ENCODE data around the gene ST3GAL2. TPM values are rescaled to one million over a fixed set of nuclear protein-coding genes. Genes with fewer than 3 reads are reported as not detected.
A peak's percentile ranks its signal among the peaks of the same experiment; 100 is the strongest.
"Not testable (repeated sequence)": the region's sequence is repeated elsewhere in the genome, so short reads cannot be mapped to it uniquely, and the experiment has no call there.

Gene ST3GAL2
- total and polyA plus RNA-seq, 8 donors = 25.3 to 38.5 (median 30.6) TPM

DNA sequence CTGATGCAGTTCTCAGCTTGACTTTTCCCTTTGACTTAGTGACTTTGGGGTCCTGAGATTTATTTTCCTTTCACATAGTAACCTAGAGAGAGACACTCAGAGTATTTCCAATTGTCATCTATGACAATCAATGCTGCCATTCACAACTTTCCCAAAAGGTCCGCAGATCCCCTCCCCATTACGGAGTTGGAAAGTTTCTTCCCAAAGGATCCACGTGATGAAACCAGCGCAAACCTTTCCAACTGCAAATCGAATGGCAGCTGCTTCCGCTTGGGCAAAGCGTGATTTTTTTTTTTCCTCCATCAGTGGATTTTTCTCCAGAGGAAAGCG is 15.0 kb upstream of the ST3GAL2 start:
- peak; percentile 50 for ATAC-seq
- intact Hi-C loops (cut with DNase I) = no loop called here
- Histone ChIP-seq H3K4me3 (peak overlapping the region; percentile 94 to 98), H3K27ac (peak overlapping the region; percentile 90 to 97), H3K36me3 (no peaks in the 10 kb centered on the region), H3K4me1 (peaks cover 5 to 15% of the 10 kb centered on the region in 2 donors), H3K9me3 (no peaks in the 10 kb centered on the region), H3K27me3 (peaks cover 0 to 10% of the 10 kb centered on the region in 2 donors)
- TF ChIP-seq, protein P1, sequence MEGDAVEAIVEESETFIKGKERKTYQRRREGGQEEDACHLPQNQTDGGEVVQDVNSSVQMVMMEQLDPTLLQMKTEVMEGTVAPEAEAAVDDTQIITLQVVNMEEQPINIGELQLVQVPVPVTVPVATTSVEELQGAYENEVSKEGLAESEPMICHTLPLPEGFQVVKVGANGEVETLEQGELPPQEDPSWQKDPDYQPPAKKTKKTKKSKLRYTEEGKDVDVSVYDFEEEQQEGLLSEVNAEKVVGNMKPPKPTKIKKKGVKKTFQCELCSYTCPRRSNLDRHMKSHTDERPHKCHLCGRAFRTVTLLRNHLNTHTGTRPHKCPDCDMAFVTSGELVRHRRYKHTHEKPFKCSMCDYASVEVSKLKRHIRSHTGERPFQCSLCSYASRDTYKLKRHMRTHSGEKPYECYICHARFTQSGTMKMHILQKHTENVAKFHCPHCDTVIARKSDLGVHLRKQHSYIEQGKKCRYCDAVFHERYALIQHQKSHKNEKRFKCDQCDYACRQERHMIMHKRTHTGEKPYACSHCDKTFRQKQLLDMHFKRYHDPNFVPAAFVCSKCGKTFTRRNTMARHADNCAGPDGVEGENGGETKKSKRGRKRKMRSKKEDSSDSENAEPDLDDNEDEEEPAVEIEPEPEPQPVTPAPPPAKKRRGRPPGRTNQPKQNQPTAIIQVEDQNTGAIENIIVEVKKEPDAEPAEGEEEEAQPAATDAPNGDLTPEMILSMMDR (IDR thresholded peaks at IDR 0.05) = no peak
- DNase-seq = peak in 1 of 4 donors; percentile 58

DNA sequence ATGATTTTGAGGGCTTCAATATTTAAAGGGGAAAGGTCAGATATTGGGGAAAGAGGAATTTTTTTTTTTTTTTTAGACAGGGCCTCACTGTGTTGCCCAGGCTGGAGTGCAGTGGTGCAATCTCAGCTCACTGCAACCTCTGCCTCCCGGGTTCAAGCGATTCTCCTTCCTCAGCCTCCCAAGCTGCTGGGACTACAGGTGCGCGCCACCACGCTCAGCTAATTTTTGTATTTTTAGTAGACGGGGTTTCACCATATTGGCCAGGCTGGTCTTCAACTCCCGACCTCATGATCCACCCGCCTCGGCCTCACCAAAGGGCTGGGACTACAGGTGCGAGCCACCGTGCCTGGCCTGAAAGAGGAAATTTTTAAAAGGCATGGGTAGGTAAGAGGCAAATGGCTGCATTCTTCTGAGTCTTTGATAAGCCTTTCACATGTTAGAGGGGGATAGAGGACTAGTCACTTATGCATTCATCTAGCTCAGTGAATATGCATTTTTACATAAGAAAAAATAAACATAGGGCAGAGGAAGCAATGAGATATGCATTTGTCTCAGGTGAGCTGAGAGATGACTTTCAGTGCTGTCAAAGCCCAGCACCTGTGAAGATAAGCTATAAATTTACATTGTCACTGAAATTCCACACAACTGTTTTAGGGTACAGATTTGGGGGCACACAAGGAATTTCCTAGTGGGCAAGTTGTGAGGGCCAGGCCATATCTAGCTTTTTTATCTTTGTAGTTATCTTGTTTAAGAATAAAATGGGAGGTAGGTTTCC is 14.4 kb upstream of the ST3GAL2 start:
- peak overlapping the region; percentile 94 to 98 for H3K4me3 ChIP-seq
- intact Hi-C loops (cut with DNase I) = no loop called here
- no peak for ATAC-seq
- no peak for DNase-seq
- TF ChIP-seq, protein P1 (IDR thresholded peaks at IDR 0.05) = no peak
- H3K36me3 ChIP-seq = no peaks in the 10 kb centered on the region
- H3K27me3 ChIP-seq = peaks cover 0 to 10% of the 10 kb centered on the region in 2 donors
- peak overlapping the region; percentile 90 to 97 for H3K27ac ChIP-seq
- H3K4me1 ChIP-seq = peaks cover 5 to 15% of the 10 kb centered on the region in 2 donors
- H3K9me3 ChIP-seq = no peaks in the 10 kb centered on the region

DNA sequence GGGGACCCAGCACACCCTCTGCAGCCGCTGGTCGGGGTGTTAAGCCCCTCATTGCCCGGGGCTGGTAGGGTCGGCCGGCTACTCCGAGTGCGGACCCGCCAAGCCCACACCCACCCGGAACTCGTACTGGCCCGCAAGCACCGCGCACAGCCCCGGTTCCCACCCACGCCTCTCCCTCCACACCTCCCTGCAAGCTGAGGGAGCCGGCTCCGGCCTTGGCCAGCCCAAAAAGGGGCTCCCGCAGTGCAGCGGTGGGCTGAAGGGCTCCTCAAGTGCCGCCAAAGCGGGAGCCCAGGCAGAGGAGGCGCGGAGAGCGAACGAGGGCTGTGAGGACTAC is 12.1 kb upstream of the ST3GAL2 start:
- ATAC-seq; H3K27ac ChIP-seq; intact Hi-C loops (cut with DNase I); H3K36me3 ChIP-seq; H3K9me3 ChIP-seq: not testable (repeated sequence)
- Histone ChIP-seq H3K27me3 (peaks cover 0 to 10% of the 10 kb centered on the region in 2 donors), H3K4me1 (peaks cover 5 to 12% of the 10 kb centered on the region in 2 donors), H3K4me3 (peak overlapping the region in 1 of 2 donors; percentile 6)
- DNase-seq = peak in 1 of 4 donors; percentile 74

DNA sequence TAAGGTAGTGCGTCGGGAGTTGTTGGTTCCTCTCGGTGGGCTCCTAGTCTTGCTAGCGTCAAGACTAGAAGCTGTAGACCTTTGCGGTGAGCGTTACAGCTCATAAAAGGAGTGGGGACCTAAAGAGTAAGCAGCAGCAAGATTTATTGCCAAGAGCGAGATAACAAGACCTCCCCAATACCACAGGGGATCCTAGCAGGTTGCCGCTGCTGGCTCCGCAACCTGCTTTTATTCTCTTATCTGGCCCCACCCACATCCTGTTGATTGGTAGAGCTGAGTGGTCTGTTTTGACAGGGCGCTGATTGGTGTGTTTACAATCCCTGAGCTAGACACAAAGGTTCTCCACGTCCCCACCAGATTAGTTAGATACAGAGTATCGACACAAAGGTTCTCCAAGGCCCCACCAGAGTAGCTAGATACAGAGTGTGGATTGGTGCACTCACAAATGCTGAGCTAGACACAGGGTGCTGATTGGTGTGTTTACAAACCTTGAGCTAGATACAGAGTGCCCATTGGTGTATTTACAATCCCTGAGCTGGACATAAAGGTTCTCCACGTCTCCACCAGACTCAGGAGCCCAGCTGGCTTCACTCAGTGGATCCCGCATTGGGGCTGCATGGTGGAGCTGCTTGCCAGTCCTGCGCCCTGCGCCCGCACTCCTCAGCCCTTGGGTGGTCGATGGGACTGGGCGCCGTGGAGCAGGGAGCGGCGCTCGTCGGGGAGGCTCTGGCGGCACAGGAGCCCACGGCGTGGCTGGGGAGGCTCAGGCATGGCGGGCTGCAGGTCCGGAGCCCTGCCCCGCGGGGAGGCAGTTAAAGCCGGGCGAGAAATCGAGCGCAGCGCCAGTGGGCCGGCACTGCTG is 11.5 kb upstream of the ST3GAL2 start:
- H3K9me3 ChIP-seq; intact Hi-C loops (cut with DNase I); H3K36me3 ChIP-seq; H3K27ac ChIP-seq; H3K4me1 ChIP-seq; ATAC-seq: not testable (repeated sequence)
- peak in 1 of 4 donors; percentile 73 for DNase-seq
- Histone ChIP-seq H3K4me3 (peak overlapping the region in 1 of 2 donors; percentile 6), H3K27me3 (peaks cover 0 to 10% of the 10 kb centered on the region in 2 donors)

DNA sequence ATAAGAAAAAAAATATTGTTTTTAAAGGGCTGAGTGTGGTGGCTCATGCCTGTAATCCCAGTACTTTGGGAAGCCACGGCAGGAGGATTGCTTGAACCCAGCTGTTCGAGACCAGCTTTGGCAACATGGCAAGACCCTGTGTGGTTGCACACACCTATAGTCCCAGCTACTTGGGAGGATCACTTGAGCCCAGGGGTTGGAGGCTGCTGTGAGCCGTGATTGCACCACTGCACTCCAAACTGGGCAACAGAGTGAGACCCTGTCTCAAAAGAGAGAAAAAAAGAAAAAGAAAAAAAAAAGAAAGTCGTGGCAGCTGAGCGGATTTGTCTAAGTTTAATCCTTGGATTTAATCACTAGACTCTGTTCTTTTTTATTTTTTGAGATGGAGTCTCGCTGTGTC is 9.2 kb upstream of the ST3GAL2 start:
- Histone ChIP-seq H3K4me1 (no peaks in the 10 kb centered on the region), H3K9me3 (no peaks in the 10 kb centered on the region), H3K27me3 (peaks cover 0 to 10% of the 10 kb centered on the region in 2 donors), H3K36me3 (no peaks in the 10 kb centered on the region), H3K27ac (no peak overlapping the region), H3K4me3 (no peak overlapping the region)
- no peak for DNase-seq
- TF ChIP-seq, protein P1 (IDR thresholded peaks at IDR 0.05) = no peak
- ATAC-seq = no peak
- intact Hi-C loops (cut with DNase I) = no loop called here

All from left lung (tissue), 10 donors.